ENCODE results near the gene DNAH10.

- TF ChIP-seq CTCF (IDR thresholded peaks at IDR 0.05; ENCODE audit: insufficient read depth, low read length, poor library complexity, severe bottlenecking) (no peak), EZH2phosphoT487 (conservative IDR thresholded peaks at IDR 0.05; ENCODE audit: low read length) (no peak)
These were observed 155.3 kb downstream of the DNAH10 start for GRCh38 chr12:123917337-123917850.

All from SU-DHL-6 (cell line).